Measurements from ENCODE around the gene HAND2.

Gene HAND2

DNA sequence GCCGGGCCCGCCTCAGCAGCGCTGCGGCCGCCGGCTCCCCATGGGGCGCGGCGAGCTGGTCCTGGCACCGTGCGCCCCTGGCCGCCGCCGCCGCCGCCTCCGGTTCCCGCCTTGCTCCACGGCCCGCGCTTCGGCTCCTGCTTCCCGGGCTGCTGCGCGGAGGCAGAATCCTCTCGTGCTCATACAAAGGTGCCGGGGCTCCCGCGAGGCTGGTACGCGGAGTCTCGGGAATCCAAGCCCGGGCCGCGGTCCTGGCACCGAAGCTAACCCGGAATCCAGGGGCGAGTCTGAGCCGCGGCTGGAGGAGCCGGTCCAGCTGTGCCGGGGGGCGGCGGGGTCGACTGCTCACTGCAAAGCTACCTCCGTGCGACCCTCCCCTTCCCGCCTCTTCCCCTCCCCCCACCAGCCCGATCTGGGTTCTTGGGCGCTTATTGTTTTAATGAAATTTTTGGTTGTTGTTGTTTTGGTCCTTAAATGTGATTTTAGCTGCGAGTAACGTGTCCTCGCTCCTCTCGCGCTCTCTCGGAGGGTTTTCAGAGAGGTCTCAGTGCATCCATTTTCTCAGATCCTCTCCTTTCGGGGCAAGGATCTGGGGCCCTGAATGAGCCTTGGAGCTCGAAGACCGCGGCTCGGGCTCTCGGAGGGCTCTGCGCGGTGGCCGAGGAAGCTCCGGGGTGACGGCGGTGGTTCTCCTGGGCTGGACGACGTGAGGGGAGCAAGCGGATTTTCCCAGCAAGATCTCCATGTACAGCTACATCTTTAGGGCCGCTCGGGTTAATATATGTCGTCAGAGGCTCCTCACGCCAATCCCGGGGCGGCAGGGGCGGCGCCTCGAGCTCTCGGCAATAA lies at the start of gene HAND2:
HAND2 (minus strand) TSS at position 753 of the 849 bp plus-strand sequence. CDS start 940 bp downstream, outside the sequence.
- peak; percentile 89 for DNase-seq (ENCODE audit: low spot score)

DNA sequence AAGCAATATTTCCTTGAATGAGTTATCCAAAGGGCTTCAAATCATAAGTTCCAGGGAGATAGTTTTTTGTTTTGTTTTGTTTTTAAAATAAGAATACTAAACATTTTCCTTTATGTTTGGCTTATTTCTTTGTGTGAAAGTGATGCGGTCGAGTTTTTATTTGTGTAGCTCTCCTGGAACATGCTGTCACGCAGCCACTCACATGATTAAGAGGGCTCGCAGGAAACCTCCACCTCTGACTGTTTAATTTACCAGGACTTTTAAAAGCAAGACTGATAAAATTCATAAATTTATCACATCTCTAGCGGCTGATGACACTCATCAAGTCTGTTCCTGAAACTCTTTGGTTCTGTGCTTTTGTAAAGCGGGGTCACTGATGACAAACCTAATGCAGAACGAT lies 48.9 kb upstream of the HAND2 start:
- no peak for DNase-seq (ENCODE audit: low spot score)

DNA sequence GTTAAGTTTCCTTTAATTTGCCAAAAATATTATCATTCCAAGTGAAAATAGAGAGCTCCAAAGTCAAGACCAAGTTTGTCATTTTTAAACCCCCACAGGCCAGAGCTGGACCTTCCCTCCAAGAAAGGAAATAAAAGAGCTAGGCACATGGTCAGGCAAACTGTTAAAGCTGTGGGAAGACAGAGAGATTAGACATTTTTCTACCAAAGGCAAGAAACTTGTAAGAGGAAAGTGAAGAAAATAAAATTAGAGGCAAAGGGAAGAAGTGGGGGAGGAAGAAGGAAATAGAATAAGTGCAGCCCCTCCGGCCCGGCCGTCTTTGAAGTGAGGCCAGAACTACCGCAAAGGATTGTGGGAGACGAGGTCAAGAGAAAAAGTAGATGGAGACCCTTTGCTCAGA lies 47.9 kb upstream of the HAND2 start:
- DNase-seq (ENCODE audit: low spot score): no peak

DNA sequence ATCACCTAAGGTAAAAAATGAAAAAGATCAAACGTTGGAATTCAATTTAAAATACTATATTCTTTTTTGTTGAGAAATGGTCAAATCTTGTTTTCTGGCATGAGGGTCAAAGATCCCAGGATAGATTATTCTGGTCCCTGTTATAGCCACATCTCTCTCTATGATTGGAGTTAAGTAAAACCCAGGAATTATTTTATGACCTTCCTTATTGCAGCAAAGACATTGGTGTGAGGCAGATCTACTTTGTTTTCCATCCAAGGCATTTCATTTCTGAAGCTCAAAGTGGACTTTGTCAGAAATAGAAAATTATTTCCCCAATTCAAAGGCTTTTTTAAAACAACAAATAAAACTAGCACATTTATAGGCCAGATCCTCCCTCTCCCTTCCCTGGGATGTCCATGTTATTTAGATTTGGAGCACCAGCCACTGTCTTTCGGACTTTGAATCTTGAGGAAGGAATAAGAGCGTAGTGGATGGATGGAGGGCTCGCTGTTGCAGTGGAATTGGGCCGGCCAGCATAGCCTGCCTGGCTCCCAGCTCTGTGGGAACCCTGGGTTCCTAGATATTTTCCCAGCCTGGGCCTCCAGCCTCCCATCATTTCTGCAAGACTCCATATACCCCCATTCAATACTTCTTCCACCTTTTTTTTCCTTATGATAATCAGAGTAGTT lies 45.6 kb upstream of the HAND2 start:
- no peak for DNase-seq (ENCODE audit: low spot score)

DNA sequence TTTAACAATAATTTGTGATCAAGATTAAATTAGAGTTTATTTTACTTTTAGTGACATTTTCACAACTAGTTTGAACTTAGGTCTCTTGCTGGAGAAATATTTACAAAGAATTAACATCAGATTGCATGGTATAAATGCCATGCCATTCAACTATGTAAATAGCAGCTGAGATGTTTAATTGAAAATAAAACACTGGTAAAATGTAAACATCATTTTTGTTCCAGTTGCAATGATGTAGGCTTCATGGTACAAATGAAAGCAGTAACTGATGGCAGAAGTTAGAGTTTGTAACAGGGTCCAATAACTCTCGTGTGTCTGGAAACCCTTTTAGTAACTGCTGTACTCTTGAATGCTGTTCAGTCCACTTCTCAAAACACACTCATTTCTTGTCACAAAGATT lies 43.7 kb upstream of the HAND2 start:
- no peak for DNase-seq (ENCODE audit: low spot score)

DNA sequence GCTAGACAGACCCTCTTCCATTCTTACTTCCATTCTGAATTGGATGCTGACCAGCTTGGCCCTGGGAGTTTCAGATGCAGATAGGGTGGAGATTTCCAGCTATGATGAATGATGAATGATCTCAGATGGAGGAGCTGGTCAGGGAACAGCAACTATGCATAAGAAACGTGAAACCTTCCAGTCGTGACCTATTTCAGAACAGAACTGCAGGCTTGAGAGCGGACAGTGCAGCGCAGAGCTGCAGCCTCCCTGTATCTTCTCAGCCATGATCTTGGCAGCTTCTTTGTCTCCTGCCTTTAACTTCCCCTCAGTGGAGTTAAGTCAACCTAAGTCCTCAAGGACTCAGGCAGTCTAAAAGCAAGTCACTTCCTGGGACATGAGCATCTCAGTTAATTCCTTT lies 43.3 kb upstream of the HAND2 start:
- DNase-seq (ENCODE audit: low spot score): peak; percentile 12

DNA sequence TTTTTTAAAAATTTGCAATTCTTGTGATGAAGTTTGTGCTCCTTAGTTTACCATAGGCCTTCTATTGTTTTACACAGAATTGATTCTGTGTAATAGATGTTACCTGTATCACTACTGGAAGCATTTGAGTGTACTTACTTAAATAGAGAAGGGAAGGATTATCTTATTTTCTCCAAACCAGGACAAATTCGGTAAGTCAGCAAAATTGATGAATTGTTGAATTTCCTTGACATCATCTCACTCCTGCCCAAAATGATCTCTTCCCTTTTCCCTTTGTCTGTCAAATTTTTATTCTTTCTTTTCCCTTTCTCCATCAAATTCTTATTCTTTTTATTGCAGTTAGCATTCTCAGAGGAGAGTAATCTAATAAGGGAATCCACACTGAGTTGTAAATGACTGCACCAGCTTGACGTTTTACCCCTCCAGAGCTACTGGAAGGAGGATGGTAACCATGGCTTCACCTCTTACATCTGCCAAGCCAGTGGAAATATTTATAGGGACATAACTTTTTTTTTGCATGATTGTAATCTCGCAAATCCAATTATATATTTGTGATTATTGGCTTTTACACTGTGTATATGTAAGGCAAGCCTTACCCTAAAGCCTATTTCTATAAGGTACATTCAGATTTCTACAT lies 42.6 kb upstream of the HAND2 start:
- DNase-seq (ENCODE audit: low spot score): no peak

DNA sequence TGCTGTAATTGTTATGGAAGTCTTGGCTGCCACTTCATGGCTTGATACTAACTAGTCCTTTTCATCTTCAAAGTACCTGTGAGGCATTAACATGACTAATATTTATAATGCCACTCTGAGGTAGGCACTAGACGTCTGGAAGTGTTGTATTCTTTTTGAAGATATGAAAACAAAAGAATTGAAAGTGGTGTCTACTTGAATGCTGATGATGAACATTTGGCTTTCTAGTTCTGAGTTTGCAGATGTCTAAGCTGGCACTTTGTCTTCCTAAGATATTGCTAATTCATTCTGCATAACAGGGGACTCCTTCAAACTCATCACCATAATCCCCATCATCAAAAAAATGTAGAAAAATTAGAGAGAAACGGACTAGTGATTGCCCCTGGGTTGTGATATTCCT lies 41.6 kb upstream of the HAND2 start:
- DNase-seq (ENCODE audit: low spot score): no peak

DNA sequence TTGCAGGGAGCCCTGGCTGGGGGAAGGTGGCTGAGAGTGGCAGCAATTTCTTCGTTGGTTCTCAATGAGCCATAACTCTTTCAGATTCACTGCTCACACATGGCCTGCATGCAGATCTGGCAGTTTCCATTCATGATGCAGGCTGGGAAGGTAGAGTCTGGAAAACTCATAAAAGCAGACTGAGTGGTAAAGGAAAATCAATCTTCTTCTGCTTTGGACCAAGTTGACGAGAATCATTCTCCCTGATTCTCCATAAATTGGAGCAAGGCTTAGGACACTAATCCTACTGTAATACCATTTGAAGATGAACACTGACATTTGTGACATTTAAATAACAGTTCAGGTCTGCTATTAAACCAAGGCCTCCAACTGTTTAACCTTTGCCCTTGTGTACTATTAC lies 35.3 kb upstream of the HAND2 start:
- no peak for DNase-seq (ENCODE audit: low spot score)

DNA sequence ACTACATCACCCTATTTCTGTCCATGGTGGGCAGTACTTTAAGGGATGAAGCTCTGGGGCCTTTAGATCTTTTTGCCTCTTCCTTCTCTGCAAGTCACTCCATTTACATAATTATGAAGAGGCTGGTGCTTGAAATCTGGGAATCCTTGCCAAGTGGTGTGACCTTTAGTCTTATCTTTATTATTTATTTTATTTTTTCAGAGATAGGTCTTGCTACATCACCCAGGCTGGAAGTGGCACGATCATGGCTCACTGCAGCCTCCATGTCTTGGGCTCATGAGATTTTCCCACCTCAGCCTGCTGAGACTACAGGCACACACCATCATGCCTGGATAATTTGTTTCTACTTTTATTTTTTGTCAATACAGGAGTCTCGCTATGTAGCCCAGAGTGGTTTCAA lies 34.4 kb upstream of the HAND2 start:
- no peak for DNase-seq (ENCODE audit: low spot score)

DNA sequence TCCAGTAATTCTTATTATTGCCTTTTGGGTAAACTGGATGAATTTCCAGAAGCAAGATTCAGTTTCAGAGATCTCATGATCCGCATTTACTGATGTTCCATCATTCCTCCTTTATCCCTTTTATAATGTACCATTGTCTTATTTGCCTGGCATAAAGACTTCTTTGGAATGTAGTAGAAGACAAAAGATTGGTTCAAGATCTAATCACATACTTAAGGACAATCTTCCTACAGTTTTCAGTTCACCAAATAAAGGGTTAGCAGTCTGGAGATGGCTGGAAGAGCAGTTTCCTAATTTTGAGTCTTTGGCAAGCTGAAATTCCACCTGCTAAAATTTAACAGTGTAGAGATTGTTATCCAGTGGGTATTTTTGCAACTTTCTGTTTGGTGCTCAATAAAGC lies 30.9 kb upstream of the HAND2 start:
- no peak for DNase-seq (ENCODE audit: low spot score)

DNA sequence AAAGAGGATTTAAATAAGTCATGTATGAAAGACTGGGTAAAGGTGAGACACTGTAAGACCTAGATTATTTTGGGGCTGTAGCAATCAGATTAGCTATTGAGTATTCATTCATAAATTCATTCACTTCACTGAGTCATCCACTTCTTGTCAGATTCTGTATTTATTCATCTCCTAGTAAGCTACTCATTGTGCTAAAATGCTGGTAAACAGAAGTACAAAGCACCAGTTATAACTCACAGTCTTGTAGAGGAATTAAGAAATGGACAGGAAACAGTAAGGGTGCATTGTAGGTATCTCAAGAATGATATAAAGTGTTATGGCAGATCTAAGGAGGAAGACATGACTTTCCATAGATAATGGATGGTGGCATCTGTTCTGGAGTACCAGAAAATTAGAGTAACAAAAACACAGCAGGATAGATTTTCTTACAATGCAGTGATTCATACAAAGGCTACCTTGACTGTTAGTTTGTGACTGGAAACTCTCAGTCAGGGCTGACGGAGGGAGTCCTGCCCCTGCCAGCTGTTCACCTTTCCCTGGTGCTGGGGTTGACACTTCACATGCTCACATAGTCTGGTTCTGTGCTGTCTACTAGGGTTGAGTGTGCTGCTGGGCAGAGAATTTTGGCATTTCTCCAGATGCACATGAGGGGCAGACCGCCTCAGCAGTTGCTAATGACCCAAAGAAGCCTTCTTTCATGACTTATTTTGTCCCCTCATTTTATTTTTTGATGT lies 26.5 kb upstream of the HAND2 start:
- DNase-seq (ENCODE audit: low spot score): no peak

DNA sequence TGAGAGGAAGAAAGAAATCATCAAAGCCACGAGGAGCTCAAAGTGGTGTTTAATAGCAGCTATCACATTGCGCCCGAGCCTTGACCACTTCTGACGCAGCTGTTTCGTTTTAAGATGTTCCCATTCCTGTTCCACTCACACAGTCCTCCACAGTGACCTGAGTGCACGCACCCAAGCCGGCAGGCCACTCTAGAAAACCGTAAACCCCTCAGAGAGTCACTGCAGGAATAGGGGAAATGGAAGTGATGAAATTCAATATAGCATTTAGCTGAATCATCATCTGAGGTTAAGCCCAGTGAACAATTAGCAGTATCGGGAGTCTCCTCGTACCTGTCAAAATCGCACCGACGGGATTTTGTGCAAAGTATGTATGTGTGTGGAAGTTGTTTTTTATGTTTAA lies 17.9 kb upstream of the HAND2 start:
- no peak for DNase-seq (ENCODE audit: low spot score)

DNA sequence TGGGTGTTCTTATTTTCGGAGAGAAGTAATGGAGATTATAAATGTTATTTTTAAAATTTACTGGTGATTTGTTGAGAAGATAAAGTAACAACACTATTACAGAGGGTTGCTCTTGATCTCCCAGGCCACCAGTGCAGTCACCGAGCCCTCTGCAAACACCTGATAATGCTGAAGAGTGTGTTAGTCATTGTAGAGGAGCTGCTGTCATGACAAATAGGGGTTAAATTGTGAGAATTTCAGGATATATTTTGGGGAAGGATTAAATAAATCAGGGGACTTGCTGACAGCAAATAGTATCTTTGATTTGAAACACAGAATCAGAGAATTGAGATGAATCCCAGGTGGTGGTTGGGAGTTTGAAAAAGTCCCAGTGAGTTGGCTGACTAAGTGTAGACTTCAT lies 16.7 kb upstream of the HAND2 start:
- DNase-seq (ENCODE audit: low spot score): no peak

DNA sequence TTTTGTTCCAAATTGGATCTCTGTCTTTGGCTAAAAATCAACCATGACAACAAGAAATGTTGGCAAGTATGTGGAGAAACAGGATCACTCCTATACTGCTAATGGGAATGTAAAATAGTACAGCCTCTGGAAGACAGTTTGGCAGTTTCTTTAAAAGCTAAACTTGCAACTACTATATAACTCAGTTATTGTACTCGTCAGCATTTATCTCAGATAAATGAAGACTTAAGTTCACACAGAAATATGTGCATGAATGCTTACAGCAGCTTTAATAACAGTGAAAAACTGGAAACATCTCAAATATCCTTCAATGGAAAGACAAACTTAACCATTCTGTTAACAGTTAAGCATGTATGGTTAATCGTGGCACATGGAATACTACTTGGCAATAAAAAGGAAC lies 15.4 kb upstream of the HAND2 start:
- no peak for DNase-seq (ENCODE audit: low spot score)

DNA sequence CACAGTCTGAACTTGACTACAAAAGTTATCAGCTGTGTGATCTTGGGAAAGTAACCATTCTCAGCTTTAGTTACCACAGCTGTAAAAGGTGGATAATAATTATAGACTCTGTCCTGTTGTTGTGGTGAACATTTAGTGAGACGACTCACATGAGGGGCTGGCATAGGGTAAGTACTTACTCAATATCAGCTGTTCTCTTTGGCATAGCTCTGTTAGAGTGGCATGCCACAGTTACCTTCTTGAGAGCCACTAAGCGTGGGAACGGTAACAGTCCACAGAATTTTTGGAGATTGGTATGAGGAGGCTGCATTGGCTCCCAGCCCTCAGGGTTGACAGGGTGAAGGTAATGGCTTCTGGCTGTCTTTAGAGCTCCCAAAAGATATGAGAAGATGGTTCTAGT lies 13.2 kb upstream of the HAND2 start:
- DNase-seq (ENCODE audit: low spot score): no peak

DNA sequence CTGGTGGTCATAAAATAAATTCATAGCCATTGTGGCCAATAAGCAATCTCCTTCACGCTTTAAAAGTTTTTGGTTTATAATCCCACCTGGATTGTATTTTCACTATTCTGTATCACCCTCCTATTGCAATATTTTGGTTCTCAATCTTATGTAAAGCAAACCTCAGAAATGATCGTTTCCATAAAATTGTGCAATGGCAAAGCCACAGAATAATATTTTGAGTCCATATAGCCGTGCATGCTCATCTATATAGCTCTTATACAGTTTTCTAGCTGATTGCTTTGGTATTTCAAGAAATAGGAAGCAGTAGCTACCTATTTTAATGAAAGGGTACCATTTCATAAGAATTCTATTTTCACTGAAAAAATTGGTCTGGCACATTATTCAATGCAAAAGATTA lies 10.0 kb upstream of the HAND2 start:
- DNase-seq (ENCODE audit: low spot score): no peak

DNA sequence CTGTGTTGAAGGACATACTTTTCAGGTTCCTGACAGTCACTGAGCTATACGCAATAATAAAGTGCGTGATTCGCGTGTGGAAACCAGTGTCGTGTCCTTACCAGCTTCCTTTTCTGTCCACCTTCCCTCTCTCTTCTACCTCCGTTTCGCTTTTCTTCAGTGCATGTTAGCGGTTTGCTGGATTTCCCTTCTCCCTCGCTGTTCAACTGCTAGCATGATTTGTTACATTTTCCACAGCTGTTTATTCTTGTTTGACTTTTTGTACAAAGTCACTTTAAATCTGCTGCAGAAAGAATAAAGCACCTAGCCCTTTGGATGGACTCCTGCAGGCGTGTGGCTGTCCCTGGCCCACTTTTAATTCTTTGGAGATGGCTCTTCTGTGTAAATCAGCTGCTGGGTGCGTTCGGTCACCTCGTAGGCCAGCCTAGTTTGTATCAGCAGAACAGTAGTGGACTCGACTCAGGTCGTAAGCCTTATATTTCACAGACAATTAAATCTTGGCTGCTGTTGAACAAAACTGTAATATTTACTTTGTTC lies 8.9 kb upstream of the HAND2 start:
- DNase-seq (ENCODE audit: low spot score): no peak

DNA sequence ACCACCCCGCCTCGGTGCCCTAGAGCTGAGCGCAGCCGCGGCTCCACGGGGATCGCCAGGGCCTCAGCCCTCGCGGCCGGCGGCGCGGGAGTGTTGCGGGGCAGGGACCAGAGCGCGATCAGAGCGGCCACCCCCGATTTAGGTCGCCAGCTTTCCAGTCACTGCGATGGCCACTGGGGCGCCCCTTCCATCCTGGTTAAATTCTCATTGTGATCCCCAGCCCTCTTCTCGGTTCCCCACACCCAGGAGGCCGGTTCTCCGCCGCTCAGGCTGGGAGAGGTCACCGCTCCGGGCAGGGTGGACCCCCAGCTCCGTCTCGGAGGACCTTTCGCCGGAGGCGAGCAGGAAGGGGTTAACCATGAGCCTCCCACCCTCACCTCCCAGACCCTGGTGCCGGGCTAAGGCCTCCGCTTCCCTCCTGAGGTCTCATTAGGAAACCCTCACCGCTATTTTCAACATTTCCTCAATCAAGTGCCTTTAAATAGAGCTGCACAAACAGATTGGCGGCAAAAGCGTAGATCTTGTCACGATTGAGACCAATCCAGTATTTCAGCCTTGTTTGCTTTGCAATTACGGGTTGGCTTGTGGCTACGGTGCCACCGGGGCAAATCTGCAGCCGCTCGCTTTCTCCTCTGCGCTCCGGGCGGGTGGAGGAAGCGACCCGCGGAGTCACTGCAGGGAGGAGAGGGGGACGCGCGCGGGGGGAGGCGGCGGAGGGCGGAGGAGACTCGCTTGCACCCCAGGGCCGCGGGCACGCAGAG lies 8.3 kb upstream of the HAND2 start:
- DNase-seq (ENCODE audit: low spot score): peak; percentile 38

DNA sequence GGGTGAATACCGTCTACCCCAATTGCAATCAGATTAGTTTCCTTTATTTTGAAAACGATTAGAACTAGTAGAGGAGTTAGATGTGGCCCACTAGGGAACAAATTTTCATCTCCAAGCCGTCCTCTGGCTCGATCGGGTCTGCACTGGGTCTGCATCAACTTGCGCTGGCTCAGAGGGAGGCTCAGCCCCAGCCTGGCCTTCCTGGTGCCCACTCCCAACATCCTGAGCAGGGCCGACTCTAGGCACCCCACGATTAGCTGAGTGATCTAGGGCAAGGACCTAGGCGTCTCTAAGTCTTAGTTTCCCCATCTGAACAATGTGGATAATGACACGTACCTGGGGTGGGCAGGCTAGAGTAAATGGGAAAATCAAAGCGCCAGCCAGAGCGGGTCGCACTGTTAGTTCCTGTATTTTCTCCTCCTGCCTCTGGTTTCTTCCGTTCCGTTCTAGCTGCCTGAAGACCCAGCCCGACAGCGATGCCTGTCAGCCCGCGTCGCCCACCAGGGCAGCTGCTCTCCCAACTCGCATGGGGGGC lies 7.7 kb upstream of the HAND2 start:
- no peak for DNase-seq (ENCODE audit: low spot score)

DNA sequence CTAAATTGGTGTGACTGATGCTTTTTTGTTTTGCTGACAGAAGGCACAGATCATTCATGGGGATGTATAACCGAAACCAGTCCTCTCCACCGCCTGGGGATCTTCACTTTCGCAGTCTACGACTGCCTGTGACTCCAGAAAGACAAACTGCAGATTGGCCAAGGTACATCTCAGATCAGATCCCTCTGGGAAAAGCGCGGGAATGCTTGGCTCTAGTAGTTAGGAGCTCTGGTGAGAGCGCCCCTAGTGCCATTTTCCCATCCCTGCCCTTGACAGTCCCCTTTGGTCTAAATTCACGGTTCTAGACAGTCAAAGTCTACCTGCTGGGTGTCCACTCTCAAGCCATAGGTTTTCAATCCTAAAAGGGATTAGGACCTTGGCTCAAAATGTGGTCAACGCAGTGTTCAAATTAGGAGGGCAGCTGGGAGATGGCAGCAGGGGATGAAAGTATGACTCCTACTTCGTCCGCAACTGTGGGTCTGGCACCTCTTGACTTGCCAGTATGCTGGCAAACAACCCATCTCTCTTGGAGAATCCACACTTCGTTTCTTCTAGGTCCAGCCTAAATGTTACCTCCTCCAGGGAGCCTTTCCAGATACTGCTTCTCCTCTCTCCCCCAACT lies 6.9 kb upstream of the HAND2 start:
- peak; percentile 55 for DNase-seq (ENCODE audit: low spot score)

Data from hepatic stellate cell (primary cell).